Loucy (cell line): ENCODE results near the gene BMPR1B.

Experiments
- H2AFZ ChIP-seq: fragments of 200-600 bp; sonication (generic); 2 replicates; pipeline ENCODE4 v1.6.0; 2016; ENCODE audit warnings: antibody characterized with exemption, mild to moderate bottlenecking, low read length, moderate library complexity
- H3F3A ChIP-seq: fragments of 200-600 bp; 2 replicates; pipeline ENCODE4 v1.6.0; 2016; ENCODE audit warnings: antibody characterized with exemption, low read depth, mild to moderate bottlenecking
- H3K27me3 ChIP-seq: fragments of 200-600 bp; sonication (generic); 2 replicates; pipeline ENCODE4 v1.6.1; 2014; ENCODE audit warnings: low read length, mild to moderate bottlenecking; ENCODE audit not compliant: insufficient read depth, poor library complexity, severe bottlenecking
- H3K36me3 ChIP-seq: fragments of 200-600 bp; sonication (generic); 2 replicates; pipeline ENCODE4 v1.6.1; 2016; ENCODE audit warnings: low read length; ENCODE audit not compliant: insufficient read depth
- H3K4me1 ChIP-seq: fragments of 200-600 bp; sonication (generic); 2 replicates; pipeline ENCODE4 v1.5.1; 2014; ENCODE audit warnings: low read length, mild to moderate bottlenecking; ENCODE audit not compliant: insufficient read depth, poor library complexity, severe bottlenecking
- H3K4me2 ChIP-seq: fragments of 200-600 bp; sonication (generic); 2 replicates; pipeline ENCODE4 v1.6.0; 2014; ENCODE audit warnings: antibody characterized with exemption, low read length, low read depth, mild to moderate bottlenecking; ENCODE audit not compliant: poor library complexity, severe bottlenecking
- H3K4me3 ChIP-seq: fragments of 200-600 bp; sonication (generic); 2 replicates; pipeline ENCODE4 v1.5.1; 2014; ENCODE audit warnings: low read length, mild to moderate bottlenecking, mixed read lengths; ENCODE audit not compliant: poor library complexity, severe bottlenecking
- H3K79me2 ChIP-seq: fragments of 200-600 bp; sonication (generic); 2 replicates; pipeline ENCODE4 v1.6.1; 2014; ENCODE audit warnings: low read length; ENCODE audit not compliant: insufficient read depth
- H3K9ac ChIP-seq: fragments of 200-600 bp; sonication (generic); 2 replicates; pipeline ENCODE4 v1.6.0; 2014; ENCODE audit warnings: mild to moderate bottlenecking, low read depth, low read length, moderate library complexity; ENCODE audit not compliant: poor library complexity, severe bottlenecking
- H3K9me2 ChIP-seq: fragments of 200-600 bp; sonication (generic); replicated peaks from 2 replicates; pipeline ENCODE4 v1.6.1; 2016; ENCODE audit warnings: low read depth, low read length, mixed read lengths
- H3K9me3 ChIP-seq: fragments of 200-600 bp; sonication (generic); 2 replicates; pipeline ENCODE4 v1.6.1; 2014; ENCODE audit warnings: mild to moderate bottlenecking, antibody characterized with exemption, low read length, low read depth; ENCODE audit not compliant: insufficient read depth
- H4K20me1 ChIP-seq: fragments of 200-600 bp; sonication (generic); 2 replicates; pipeline ENCODE4 v1.6.0; 2014; ENCODE audit warnings: antibody characterized with exemption, low read length, mild to moderate bottlenecking; ENCODE audit not compliant: insufficient read depth, poor library complexity, severe bottlenecking
- EZH2phosphoT487 ChIP-seq: fragments of 200-600 bp; IDR thresholded peaks from 2 replicates; pipeline ENCODE4 v1.6.1; 2018; ENCODE audit warnings: antibody characterized with exemption, mild to moderate bottlenecking, moderate library complexity, borderline replicate concordance
- TF ChIP-seq, protein P1 (sequence below): fragments of 200-600 bp; sonication (generic); conservative IDR thresholded peaks from 2 replicates; pipeline ENCODE4 v1.5.1; 2014; ENCODE audit warnings: mild to moderate bottlenecking, antibody characterized with exemption, low read length

Gene BMPR1B

DNA sequence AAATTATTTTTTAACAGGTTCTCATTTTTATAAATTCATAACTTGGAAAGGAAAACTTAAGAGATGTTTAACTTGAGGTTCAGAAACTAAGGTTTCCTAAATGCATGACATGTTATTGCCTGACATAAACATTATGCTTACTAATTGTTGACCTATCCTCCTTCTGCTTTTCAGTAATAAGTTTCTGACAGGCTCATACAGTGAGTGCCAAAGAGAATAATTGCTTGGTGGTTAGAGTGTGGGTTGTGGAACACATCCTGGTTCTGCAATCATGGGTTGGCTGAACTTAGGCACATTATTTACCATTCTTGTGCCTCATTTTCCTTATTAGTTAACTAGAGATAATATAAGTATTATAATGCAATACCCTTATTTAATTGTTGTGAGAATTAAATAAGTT, 56.5 kb downstream of the BMPR1B start:
- H3K4me3 ChIP-seq, result no peak overlapping the region
- no peaks in the 10 kb centered on the region for H4K20me1 ChIP-seq
- no peaks in the 10 kb centered on the region for H3K79me2 ChIP-seq
- no peaks in the 10 kb centered on the region for H3F3A ChIP-seq
- no peak overlapping the region for H2AFZ ChIP-seq
- no peaks in the 10 kb centered on the region for H3K36me3 ChIP-seq
- no peaks in the 10 kb centered on the region for H3K4me1 ChIP-seq
- no peaks in the 10 kb centered on the region for H3K9me3 ChIP-seq
- H3K27me3 ChIP-seq, result no peaks in the 10 kb centered on the region
- H3K9me2 ChIP-seq, result no peaks in the 10 kb centered on the region
- H3K9ac ChIP-seq, result no peak overlapping the region
- no peak for TF ChIP-seq EZH2phosphoT487
- TF ChIP-seq, protein P1, sequence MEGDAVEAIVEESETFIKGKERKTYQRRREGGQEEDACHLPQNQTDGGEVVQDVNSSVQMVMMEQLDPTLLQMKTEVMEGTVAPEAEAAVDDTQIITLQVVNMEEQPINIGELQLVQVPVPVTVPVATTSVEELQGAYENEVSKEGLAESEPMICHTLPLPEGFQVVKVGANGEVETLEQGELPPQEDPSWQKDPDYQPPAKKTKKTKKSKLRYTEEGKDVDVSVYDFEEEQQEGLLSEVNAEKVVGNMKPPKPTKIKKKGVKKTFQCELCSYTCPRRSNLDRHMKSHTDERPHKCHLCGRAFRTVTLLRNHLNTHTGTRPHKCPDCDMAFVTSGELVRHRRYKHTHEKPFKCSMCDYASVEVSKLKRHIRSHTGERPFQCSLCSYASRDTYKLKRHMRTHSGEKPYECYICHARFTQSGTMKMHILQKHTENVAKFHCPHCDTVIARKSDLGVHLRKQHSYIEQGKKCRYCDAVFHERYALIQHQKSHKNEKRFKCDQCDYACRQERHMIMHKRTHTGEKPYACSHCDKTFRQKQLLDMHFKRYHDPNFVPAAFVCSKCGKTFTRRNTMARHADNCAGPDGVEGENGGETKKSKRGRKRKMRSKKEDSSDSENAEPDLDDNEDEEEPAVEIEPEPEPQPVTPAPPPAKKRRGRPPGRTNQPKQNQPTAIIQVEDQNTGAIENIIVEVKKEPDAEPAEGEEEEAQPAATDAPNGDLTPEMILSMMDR, result no peak
- no peak overlapping the region for H3K4me2 ChIP-seq

DNA sequence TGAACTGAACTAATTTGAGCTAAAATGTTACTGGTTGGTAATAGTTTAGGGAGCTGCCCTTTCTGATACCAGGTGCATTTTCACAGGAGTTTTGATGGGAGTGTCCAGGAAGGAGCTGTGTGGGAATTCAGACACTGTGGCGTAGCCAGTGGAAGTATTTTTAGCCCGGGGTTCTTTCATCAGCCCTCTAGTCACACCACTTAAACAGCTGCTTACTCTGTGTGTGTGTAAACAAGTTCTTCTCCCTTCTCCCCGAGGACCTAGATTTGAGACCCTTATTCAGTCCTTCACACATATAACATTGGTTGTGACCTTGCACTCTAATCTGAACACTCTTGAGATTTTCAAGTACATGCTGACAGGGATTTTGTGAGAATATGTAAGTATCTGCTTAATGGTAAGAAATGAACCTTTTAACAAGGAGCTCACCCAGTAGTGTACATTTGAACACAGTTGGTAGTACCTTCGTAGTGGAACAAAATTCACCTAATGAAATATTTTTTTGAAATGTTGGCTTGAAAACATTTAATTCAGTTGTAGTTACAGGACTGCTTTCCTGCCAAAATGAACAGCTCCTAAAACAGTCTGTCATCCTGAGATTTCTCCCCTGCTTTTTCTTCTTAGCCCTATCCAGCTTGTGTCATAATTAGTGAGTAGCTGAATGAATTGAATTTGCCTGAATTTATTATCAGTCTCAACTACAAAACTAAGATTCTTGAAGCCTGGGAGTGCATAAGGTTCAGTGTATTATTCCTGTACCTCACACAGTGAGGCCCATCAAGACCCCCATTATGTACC, 61.8 kb downstream of the BMPR1B start:
- no peak overlapping the region for H3K4me2 ChIP-seq
- no peaks in the 10 kb centered on the region for H3K9me2 ChIP-seq
- H2AFZ ChIP-seq, result 0 out of 2 replicates have a peak overlapping the region, but pooled peaks have one; percentile 25
- H3K9ac ChIP-seq, result no peak overlapping the region
- H3K4me1 ChIP-seq, result no peaks in the 10 kb centered on the region
- H3K36me3 ChIP-seq, result no peaks in the 10 kb centered on the region
- TF ChIP-seq, protein P1, result no peak
- no peak for TF ChIP-seq EZH2phosphoT487
- no peaks in the 10 kb centered on the region for H3K27me3 ChIP-seq
- no peaks in the 10 kb centered on the region for H3K79me2 ChIP-seq
- H3F3A ChIP-seq, result no peaks in the 10 kb centered on the region
- no peaks in the 10 kb centered on the region for H4K20me1 ChIP-seq
- no peak overlapping the region for H3K4me3 ChIP-seq
- no peaks in the 10 kb centered on the region for H3K9me3 ChIP-seq

DNA sequence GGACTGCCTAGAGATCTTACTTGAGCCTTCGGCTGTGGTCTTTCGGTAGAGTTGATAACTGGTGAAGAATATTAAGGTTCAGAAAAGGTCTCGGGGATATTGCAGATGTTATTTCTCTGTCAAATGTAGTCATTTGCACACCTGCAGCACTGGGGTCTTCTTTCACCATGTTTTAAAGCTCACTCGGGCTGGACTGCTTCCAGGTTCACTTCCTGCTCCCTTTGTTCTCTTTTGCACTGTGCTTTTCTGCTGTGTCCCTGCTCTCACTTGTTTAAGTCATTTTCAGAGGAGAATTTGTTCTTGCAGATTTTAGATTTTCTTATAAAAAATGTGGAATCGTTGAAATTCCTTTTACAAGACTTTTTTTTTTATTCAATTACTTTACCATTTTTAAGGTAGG, 68.5 kb downstream of the BMPR1B start:
- H3K4me2 ChIP-seq, result no peak overlapping the region

More for the DNA sequence above, 68.5 kb downstream of the BMPR1B start:
- Histone ChIP-seq H3K9ac (no peak overlapping the region), H3K9me2 (no peaks in the 10 kb centered on the region), H3K4me3 (no peak overlapping the region), H3K4me1 (no peaks in the 10 kb centered on the region), H3F3A (no peaks in the 10 kb centered on the region), H2AFZ (peak overlapping the region; percentile 74), H3K79me2 (no peaks in the 10 kb centered on the region), H3K9me3 (no peaks in the 10 kb centered on the region), H3K36me3 (no peaks in the 10 kb centered on the region), H3K27me3 (no peaks in the 10 kb centered on the region), H4K20me1 (no peaks in the 10 kb centered on the region)
- TF ChIP-seq EZH2phosphoT487, result no peak
- TF ChIP-seq, protein P1, result no peak
